ENCODE results near the gene AFAP1L2.

GRCh38 chr10:114372995-114373394, 31.3 kb downstream of the AFAP1L2 start:
- TF ChIP-seq CTCF (IDR thresholded peaks at IDR 0.05): no peak
- no peak for TF ChIP-seq POLR2A (IDR thresholded peaks at IDR 0.05)
- TF ChIP-seq POLR2AphosphoS5 (IDR thresholded peaks at IDR 0.05): no peak

Measured in stomach (tissue), 4 donors.